Measurements from ENCODE around the gene RBMS1.
"Not testable (repeated sequence)": the region's sequence is repeated elsewhere in the genome, so short reads cannot be mapped to it uniquely, and the experiment has no call there.

Gene RBMS1

DNA sequence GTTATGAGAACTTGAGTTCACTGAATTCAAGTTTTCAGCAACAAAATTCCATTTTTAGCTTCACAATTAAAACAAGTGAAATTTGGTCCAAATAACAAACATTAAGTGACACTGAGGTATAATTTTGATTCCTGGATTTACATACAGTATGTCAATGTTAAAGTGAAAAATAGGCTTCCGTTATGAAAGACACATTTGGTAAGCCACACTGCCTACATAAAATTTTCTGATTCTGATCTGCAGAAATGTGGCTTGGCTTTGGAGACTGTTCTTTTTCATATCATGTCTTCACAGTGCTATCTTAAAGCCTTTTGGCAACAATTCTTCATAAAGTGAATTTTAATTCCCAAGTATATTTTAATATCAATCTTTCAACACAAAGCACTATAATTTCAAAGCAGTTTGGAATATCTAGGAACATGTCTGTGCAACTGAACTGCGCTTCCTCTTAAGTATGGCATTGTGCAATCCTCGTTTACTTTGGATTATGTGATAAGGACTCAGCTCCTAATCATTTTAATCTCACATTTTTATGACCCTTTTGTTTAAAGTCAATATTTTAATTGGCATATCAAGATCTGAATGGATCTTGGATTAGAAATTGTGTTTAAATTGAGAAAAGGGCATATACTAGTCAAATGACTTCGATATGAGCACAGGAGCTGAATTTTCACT, 60.0 kb downstream of the RBMS1 start:
- DNase-seq (ENCODE audit: low read depth), result no peak

DNA sequence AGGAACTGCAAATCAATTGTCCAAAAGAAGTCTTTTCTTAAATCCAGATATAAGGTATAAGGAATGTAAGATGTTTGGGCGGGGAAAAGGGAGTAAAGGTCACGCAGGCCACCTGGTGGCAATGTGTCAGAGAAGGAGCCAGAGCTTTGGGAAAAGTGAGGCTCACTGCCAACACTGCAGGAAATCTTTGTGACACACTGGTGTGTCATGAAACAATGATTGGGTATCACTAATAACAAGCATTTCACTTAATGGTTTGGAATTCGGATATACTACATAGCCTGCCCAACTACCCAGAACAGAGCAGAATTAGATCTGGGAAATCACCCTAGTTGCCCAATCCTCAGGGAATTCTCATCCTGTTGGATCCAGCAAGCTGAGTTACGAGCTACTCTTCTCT, 61.0 kb downstream of the RBMS1 start:
- peak; percentile 59 for DNase-seq (ENCODE audit: low read depth)

DNA sequence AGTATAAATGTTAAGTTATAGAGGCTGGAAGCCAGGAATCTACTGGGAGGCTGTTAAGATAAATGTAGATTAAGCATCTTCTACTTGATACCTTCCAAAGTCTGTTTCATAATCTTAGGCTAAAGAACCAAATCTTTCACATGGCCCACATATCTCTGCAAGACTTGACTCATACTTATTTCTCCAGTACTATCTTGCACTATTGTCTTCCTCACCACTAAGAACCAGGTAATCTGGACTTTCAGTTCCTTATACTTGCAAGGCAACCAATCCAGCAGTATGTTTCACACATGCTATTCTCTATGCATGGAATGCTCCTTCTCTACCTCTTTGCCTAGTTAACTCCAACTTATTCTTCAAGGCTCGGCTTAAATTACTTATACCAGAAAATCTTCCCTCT, 62.2 kb downstream of the RBMS1 start:
- DNase-seq (ENCODE audit: low read depth), result no peak

DNA sequence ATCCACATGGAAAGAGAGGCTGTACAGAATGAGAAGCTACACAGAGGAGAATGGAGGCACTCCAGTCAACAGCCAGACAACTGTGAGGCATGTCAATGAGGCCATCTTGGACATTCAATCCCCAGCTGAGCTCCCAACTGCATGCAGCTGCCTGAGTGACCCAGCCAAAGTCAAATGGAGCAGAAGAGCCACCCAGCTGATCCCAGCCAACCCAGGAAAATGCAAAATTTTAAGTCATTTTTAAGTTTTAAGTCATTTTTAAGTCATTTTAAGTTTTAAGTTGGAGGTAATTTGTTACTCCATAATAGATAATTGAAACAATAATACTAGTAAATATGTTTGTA, 63.6 kb downstream of the RBMS1 start:
- no peak for DNase-seq (ENCODE audit: low read depth)

DNA sequence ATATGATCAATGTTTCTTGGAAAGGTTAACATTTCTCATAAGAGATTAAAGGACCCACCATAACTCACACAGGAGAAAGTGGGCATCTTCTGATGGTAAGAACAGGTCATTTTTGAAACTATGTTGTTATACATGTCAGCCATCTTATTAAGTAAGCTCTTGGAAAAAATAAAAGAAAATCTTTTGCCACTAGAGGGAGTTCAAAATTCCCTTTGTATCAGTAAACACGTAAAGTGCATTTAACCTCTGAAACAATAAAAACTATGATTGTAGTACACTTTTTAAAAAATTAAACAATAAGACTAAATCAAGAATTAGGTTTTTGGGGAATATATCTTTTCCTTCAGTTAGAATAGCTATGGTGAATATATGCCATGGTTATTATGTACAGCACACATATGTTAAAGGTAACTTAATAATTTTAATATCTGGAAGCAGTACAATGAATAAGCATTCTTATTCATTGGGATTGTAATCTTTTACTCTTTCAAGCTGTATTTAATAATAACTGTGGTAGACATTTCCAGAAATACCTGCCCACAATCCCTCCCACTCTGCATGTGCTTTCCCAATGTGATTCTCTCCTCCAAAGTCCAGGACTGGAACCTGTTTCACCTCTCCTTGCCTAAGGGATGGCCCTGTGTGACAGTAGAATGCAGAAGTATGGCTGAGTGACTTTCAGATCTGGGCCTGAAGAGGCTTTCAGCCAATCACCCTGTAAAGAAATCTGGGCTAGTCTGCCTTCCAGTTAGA, 64.2 kb downstream of the RBMS1 start:
- DNase-seq (ENCODE audit: low read depth), result no peak

DNA sequence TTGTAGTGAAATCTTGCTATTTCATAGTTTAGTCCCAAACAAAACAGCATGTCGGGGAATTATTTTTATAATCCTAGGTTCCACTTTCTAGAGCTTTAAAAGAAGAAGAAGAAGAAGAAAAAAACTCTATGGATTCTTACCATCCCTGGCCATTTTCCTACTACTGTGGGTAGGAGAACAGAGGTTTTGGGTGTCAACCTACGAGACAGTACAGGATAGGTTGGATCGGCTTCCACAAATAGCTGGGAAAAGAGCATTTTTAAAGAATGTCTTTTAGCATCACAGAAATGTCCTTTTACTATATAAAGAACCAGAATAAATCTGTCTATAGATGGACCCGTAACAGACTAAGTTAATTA, 65.2 kb downstream of the RBMS1 start:
- no peak for DNase-seq (ENCODE audit: low read depth)

DNA sequence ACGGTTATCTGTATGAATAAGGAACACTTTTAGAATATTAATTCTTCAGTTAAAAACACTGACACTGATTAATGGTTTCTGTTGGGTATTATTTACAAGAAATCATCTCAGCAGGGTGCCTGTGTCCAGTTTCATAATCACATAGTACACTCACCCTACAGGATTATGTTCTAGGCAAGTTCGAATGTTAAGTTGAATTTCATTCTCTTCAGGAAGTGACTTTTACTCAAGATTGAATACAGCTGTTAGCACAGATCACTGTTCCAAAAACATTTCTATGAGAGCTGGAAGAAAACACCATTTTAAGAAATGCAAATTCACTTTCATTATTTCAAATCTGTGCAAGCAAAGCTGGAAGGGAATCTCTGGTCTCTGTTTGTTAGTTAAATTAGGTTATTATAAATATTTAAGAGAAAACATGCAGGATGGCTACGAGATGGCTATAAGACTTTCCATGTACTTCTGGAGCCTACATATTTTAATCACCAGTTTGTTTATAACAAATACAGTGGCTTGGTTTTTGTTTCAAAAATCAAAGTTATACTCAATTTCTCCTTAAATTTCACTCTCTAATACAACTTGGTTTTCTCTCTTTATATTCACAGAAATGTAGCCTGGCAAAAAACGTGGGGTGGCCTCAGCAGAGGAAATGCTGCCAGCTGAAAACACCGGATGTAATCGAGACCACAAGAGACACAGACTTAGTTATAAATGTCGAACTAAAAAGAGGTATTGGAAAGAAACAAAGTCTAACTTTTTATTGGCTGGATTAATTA, 65.8 kb downstream of the RBMS1 start:
- no peak for DNase-seq (ENCODE audit: low read depth)

DNA sequence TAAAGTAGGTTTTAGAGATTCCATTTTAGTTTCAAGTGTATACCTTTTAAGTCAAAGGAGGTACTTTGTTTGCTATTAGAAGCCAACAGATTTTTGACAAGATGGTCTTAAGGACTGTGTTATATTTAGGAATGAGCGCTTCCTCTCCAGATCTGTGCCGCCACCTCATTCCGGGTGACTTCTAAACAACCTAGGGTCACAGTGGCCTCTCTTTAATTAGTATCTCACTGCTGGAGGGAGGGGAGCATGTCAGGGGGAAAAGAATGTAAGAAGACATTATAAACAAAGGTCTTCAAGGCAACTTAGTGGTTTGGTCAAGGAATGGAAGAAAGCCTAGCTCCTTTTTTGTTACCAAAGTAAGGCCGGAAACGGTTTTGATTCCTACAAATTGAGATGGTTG, 67.0 kb downstream of the RBMS1 start:
- no peak for DNase-seq (ENCODE audit: low read depth)

DNA sequence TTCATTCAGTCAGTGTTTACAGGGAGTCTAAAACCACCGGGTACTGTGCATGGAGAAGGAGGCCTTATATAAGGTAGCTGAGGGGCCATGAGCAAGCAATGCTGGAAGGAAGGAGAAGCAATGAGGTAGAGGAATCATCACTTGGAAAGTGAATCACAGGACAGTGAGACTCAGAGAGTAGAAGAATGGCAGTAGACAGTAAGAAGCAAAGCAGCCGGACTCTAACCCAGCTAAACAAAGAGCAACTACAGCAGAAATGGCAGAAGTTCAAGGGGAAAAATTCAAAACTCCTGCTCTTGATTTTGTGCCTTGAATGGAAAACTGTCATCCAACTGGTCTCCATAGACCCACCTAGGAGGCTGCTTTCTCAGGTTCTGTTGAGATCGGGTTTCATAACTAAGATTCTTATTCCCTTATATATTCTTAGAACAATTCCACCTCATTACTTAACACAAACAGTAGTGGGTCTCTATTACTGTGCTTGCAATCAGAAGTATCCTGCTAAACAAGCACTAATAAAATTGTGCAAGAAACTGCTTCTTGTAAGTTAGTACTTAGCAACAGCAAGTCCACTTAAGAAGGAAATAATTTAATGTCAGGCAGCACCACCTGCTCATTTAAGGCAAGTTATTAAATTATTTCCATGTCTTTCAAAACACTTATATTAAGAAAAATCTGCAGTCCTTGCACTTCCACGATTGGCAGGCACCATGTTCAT, 68.0 kb downstream of the RBMS1 start:
- no peak for DNase-seq (ENCODE audit: low read depth)

DNA sequence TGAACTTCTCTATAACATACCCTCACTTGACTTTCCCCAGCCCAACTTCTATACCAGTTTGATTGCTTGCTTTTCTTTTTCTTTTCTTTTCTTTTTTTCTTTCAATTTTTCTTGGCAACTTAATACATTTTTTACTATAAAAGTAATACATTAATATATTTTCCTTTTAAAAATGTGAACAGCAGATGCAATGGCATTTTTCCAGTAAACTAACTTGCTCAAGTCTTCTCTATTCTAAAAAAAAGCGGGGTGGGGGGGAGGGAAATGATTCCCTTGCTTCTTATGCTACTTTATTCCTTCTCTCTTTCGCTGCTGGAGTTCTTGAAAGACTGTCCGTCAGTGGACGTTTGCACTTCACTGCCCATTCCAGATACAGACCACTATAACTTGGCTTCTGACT, 70.5 kb downstream of the RBMS1 start:
- no peak for DNase-seq (ENCODE audit: low read depth)

DNA sequence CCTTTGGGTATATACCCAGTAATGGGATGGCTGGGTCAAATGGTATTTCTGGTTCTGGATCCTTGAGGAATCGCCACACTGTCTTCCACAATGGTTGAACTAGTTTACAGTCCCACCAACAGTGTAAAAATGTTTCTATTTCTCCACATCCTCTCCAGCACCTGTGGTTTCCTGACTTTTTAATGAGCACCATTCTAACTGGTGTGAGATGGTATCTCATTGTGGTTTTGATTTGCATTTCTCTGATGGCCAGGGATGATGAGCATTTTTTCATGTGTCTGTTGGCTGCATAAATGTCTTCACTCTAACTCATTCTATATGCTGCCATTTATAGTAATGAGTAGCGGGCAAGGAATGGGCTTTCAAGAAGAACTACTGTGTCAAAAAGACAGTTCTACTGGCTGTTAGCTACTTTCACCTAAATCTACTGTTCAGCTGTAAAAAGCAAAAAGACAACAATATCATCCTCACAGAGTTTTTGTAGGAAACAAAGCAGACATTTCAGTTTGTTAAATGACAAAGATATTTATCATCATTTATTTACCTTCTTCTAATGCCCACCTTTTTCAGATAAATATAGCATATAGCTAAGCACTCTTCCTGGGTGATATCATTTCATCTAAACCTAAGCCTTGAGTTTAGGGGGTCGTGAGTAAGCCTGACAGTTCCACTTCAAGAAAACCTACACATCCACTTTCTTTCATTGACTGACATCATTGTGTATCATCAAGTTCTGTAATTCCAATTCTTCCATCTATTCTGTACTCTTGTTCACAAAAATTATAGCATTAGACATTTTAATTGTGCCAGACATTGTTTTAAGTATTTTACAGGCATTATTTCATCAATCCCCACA, 71.7 kb downstream of the RBMS1 start:
- DNase-seq (ENCODE audit: low read depth), result not testable (repeated sequence)

DNA sequence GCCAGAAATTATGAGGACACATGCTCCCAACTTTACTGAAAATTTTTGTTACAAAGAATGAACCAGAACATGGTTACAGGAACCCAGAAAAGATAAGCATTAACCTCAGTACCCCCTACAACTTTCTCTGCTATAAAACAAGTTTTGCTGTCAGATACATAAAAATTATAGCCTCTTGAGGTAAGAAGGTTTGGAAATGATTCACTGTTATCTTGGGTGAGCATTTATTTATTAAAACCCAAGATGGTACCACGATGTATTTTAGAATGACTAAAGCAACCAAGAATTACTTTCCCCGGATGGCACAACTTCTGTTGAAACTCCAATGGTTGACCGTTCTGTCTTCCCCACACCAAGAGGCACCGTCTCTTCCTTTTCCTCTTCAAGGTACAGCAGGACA, 72.9 kb downstream of the RBMS1 start:
- DNase-seq (ENCODE audit: low read depth), result no peak

DNA sequence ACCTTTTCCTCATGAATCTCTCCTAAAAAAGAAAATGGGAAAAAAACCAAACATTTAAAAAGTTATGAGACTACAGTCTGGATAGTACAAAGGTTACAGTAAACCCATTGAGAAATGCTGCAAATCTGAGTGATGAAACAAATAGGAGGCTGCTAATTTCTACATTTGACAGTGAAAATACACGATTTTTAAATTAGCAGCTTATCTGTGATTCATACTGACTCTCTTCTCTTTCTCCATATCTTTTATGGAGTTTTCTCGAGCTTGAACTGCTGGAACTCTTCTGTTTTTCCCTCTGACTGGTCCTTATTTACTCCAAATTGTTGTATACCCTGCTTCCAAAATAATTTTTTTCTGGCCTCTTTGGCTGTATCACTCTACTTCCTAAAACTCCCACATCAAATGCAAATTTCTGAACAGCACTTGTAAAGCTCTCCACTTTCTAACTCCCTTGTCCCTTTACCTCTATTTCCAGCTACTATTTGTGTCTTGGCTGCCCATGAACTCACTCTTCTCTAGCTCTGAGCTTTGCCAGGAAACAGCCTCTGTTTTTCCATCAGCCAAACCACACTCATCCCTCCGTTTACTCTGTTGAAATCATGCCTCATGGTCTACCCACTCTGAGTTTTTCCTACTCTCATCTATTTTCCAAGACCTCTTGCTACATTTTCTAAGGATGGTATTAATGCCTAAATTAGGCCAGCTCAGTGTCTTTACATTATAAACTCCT, 73.7 kb downstream of the RBMS1 start:
- DNase-seq (ENCODE audit: low read depth), result no peak

DNA sequence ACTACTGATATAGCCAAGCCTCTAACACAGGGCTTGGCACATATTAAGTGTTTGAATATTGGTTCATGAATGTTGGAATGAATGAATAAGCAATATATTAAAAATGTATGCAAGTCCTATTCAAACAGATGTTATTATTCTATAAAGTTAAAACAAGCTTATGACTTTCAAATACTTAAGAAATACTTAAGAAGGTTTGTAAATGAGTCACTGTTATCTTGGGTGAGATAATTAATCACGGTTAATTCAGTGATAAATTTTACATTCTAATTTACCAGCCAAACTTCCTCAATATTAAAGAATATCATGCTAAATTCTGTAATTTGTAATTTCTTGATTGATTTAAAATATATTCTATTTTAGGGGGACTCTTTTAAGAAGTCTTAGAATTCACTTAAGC, 74.8 kb downstream of the RBMS1 start:
- DNase-seq (ENCODE audit: low read depth), result no peak

DNA sequence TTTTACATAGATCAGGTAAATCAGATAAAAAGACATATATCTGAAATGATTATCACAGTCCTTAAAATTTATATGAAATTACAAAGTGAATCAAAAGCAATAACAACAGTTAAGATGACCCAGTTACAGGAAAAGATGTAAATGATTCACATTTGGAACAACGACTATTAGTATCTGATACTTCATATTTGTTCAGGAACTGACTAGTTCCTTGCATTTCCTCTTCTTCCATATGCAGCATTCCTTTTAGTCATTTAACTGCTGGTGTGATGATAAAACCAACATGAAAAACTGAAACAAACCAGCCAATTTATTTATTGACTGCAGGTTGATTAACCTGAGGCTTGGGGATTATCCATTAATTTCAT, 75.2 kb downstream of the RBMS1 start:
- no peak for DNase-seq (ENCODE audit: low read depth)

DNA sequence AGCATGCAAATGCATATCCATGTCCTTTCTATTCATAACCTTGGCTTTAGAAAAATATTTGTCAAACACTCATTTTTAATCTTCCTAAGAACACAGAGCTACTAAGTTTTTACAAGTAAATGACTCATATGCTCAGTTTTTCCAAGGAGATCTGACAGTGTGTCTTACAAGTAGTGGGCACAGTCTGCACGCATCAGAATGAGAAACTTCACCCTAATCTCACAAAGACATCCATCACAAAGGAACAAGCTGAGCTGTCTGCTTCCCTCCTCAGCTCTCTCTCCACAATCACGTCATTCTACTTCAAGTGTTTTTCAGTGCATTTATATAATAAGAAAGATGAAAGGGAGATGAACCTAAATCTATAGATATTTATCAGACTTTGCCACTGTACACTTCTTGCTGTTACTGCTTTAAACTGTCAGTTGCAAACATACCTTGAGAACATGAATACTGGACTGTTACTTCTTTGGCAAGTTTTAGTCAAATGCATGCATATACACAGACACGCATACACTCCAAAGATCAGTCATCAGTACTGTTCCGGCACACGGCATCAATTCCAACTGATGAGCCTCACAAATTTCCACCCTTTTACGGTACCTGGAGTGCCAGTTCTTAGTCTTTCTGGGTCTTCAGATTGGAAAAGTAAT, 75.7 kb downstream of the RBMS1 start:
- no peak for DNase-seq (ENCODE audit: low read depth)

DNA sequence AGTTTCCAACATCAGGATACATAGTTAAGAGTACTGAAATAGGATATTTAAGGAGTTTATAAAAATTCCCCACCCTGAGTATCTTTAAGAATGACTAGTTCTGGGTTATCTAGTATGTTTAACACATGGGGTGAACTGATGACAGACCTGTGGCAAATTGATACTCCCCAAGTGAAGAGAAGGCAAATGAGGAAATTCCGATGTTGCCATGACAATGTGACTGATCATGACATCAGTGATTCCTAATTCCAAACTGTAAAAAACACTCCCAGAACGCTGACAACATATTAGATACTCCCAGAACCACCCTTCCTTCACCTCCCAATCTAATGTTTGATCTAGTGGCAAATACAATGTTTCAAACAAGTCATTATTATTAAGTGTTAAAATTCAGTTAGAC, 77.6 kb downstream of the RBMS1 start:
- DNase-seq (ENCODE audit: low read depth), result no peak

DNA sequence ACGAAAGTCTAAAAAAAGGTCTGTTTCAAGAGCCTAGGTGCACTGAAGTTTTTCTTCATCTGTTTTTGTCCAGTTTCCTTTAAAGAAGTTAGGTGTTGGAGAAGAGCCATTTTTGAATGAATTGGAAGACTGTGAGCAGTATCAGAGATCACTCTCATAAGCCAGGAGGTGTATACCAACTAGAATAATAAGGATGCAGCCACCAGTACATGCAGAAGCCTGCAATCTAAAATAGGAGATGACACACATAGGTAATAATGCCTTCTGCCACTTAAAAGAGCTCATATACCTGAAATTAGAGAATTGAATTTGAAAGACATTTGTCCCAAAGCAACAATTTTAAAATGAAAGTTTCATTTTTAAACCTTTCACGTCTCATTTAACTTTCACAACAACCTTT, 81.7 kb downstream of the RBMS1 start:
- no peak for DNase-seq (ENCODE audit: low read depth)

DNA sequence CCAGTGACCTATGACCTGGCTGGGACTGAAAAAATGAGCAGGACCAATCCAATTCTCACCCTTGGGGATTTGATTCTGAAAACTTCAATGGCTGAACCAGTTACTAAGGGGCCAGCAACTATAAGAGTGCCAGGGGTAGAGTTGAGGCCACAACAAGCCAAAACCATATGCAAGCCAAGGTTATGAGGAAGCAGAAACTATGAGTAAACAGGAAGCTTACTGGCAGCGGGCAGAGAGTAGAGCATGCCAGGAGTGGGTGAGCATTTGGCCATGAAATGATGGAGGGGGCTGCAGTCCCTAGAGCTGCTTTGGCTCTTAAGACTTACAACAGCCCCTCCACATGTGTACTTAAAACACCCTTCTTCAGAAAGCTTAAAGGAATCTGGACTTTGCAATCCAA, 82.4 kb downstream of the RBMS1 start:
- no peak for DNase-seq (ENCODE audit: low read depth)

DNA sequence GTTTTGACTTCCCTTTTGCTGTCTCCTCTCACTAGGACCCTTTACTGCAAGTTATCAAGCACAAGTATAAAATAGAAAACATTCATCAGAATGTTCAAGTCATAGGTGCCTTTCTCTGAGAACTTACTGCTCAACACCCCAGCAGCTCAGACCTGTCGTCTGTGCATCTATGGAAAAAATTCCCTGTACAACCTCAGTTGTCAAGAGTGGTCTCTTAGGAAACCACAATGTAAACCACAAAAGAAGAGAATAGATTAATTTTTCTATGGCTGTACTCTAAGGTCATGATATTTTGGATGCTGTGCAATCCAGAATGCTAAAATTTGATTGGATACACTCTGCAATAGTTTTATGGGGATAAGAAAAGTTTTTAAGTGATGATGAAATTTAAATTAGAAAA, 84.1 kb downstream of the RBMS1 start:
- DNase-seq (ENCODE audit: low read depth), result no peak

DNA sequence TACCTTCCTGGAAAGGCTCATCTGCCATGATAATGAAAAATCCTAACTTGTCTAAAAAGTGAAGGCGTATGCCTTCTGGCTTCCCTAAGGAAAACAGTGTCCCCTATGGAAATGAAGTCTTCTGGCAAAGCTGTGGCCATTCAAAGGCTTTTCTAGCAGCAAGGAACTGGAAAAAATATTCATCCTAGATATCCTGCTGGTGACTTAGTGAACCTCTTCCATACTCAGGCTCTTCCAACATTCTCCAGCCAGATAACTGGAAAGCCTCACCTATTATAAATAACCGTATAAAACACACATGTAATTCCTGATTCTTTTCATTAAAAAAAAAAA, 84.7 kb downstream of the RBMS1 start:
- DNase-seq (ENCODE audit: low read depth), result no peak

Data from HS-27A (cell line).